ENCODE measurements around the gene EXOC3L4. TPM values are rescaled to one million over a fixed set of nuclear protein-coding genes. Genes with fewer than 3 reads are reported as not detected.

The EXOC3L4 gene
- total RNA-seq, 4 donors from 2014 or later, result 0.63 to 2.1 (median 1.3) TPM

DNA sequence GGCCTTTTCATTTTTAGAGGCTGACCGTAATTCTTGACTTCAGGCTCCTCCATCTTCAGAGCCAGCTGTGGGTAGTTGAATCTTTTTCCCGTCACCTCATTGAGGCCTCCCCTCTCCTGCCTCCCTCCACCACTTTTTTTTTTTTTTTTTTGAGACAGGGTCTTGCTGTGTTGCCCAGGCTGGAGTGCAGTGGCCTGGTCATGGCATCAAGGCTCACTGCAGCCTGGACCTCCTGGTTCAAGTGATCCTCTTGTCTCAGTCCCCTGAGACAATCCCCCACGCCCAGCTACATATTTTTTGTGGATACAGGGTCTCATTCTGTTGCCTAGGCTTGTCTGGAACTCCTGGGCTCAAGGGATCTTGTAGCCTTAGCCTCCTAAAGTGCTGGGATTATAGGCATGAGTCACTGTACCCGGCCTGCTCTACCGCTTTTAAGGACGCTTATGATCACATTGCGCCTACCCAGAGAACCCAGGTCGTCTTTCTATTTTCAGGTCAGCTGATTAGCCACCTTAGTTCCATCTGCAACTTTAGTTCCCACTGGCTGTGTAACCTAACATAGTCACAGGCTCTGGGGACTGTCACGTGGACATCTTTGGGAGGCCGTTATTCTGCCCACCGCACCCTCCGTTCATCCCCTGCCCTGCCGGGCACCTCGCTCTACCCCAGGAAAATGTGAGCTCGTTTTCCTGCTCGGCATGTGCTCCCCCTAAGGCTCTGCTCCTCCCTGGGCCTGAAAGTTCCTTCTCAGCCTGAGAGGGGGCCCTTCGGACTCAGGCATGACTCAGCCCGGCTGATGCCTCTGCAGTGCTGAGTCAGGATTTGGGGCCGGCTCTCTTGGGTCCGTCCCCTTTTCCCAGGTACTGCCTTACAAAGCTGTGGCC, 42.1 kb downstream of the EXOC3L4 start:
- H3K4me1 ChIP-seq, result peaks cover 0 to 15% (median 4%) of the 10 kb centered on the region in 4 donors
- H3K27ac ChIP-seq, result peak overlapping the region in 1 of 4 donors; percentile 18
- no peak overlapping the region for H3K4me3 ChIP-seq
- no peak for DNase-seq (ENCODE audit: low spot score in 2 of 2)
- 68 to 82% methylated on average over 20 of the region's 20 CpGs for WGBS, 2 donors
- peaks cover 0 to 27% of the 10 kb centered on the region in 2 donors for H3K27me3 ChIP-seq
- H3K9me3 ChIP-seq, result no peaks in the 10 kb centered on the region
- H3K36me3 ChIP-seq, result peaks cover 0 to 46% (median 0%) of the 10 kb centered on the region in 3 donors
- TF ChIP-seq EP300 (IDR thresholded peaks at IDR 0.05) (no peak), POLR2A (IDR thresholded peaks at IDR 0.05) (no peak)
- TF ChIP-seq, protein P1, sequence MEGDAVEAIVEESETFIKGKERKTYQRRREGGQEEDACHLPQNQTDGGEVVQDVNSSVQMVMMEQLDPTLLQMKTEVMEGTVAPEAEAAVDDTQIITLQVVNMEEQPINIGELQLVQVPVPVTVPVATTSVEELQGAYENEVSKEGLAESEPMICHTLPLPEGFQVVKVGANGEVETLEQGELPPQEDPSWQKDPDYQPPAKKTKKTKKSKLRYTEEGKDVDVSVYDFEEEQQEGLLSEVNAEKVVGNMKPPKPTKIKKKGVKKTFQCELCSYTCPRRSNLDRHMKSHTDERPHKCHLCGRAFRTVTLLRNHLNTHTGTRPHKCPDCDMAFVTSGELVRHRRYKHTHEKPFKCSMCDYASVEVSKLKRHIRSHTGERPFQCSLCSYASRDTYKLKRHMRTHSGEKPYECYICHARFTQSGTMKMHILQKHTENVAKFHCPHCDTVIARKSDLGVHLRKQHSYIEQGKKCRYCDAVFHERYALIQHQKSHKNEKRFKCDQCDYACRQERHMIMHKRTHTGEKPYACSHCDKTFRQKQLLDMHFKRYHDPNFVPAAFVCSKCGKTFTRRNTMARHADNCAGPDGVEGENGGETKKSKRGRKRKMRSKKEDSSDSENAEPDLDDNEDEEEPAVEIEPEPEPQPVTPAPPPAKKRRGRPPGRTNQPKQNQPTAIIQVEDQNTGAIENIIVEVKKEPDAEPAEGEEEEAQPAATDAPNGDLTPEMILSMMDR (IDR thresholded peaks at IDR 0.05), result no peak

DNA sequence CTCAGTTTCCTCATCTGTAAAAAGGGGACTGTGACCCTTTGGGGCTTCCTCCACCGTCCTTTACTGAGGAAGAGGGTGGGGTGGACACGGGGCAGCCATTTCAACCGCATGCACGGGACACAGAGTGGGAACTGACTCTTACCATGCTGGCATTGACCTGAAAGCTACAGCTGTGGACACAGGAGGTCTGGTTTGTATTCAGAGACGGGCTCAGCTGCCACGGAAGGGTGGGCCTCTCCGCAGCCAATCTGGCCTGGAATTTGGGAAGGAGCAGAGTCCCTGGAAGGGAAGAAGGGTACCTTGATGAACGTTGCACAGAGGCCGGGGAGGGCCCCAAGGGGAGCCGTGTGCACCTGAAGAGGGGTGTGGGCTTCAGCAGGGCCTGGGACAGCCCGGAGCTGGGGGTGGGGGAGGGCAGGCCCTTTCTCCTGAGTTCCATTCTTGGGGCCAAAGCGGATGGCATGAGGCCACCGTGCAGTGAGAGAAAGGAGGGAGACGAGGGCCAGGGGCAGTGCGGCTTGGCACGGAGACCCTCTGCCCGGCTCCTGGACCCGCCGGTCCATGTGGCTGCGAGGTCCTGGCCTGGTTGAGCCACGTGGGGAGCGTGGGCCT, 43.3 kb downstream of the EXOC3L4 start:
- Histone ChIP-seq H3K4me3 (no peak overlapping the region), H3K36me3 (peaks cover 0 to 34% (median 0%) of the 10 kb centered on the region in 3 donors), H3K27me3 (peaks cover 0 to 38% of the 10 kb centered on the region in 2 donors), H3K27ac (peak overlapping the region in 1 of 4 donors; percentile 31), H3K4me1 (peaks cover 0 to 15% (median 4%) of the 10 kb centered on the region in 4 donors), H3K9me3 (no peaks in the 10 kb centered on the region)
- TF ChIP-seq, protein P1 (IDR thresholded peaks at IDR 0.05), result no peak
- TF ChIP-seq POLR2A (IDR thresholded peaks at IDR 0.05) (no peak), EP300 (IDR thresholded peaks at IDR 0.05) (no peak)
- DNase-seq (ENCODE audit: low spot score in 2 of 2), result no peak
- 69 to 78% methylated on average over 21 to 22 of the region's 22 CpGs for WGBS, 2 donors

DNA sequence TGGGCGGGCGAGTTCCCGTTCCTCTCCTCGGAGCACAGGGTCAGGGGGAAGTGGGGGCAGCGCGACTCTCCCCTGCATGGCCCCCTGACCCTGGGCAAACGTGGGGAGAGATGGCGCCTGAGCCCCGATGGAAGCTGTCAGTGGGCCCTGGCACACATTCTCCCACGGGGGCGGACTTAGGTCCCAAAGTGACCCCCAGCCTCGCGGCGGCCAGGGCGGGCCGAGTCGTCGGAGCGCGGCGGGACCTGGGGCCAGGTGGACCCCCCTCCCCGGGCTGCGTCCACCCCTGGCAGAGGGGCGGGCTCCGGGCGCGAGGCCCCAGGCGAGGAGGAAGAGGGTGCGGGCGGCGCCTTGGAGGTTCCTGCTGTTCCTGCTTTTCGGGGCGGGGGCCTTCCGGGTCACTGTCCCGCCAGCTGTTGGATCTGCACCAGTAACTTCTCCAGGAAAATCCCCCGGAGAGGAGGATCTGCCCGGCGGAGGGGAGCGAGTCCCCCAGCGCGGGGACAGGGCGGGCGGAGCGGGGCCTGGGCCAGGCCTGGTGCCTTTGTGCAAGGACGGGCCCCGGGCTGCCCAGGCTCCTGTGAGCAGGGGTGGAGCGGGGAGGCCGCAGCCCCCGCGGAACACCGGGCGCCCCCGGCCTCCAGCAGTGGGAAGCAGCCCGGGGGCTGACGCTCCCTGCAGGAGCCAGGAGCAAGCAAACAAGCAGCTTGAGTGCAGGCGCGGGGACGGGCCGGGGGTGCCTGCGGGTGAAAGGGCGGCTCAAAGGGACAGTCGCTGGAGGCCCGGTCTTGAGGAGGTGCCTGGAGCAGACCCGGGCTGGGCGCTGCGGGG, 44.0 kb downstream of the EXOC3L4 start:
- WGBS, 2 donors, result 33 to 41% methylated on average over 38 to 60 of the region's 66 CpGs
- no peak for DNase-seq (ENCODE audit: low spot score in 2 of 2)
- Histone ChIP-seq H3K27me3 (peaks cover 0 to 46% of the 10 kb centered on the region in 2 donors), H3K4me3 (peak overlapping the region in 3 of 4 donors; percentile 11 to 33 (median 23)), H3K4me1 (peaks cover 0 to 15% (median 4%) of the 10 kb centered on the region in 4 donors), H3K27ac (peak overlapping the region in 1 of 4 donors; percentile 31), H3K36me3 (peaks cover 0 to 27% (median 0%) of the 10 kb centered on the region in 3 donors), H3K9me3 (no peaks in the 10 kb centered on the region)
- TF ChIP-seq, protein P1 (IDR thresholded peaks at IDR 0.05), result no peak
- no peak for TF ChIP-seq POLR2A (IDR thresholded peaks at IDR 0.05)
- no peak for TF ChIP-seq EP300 (IDR thresholded peaks at IDR 0.05)

DNA sequence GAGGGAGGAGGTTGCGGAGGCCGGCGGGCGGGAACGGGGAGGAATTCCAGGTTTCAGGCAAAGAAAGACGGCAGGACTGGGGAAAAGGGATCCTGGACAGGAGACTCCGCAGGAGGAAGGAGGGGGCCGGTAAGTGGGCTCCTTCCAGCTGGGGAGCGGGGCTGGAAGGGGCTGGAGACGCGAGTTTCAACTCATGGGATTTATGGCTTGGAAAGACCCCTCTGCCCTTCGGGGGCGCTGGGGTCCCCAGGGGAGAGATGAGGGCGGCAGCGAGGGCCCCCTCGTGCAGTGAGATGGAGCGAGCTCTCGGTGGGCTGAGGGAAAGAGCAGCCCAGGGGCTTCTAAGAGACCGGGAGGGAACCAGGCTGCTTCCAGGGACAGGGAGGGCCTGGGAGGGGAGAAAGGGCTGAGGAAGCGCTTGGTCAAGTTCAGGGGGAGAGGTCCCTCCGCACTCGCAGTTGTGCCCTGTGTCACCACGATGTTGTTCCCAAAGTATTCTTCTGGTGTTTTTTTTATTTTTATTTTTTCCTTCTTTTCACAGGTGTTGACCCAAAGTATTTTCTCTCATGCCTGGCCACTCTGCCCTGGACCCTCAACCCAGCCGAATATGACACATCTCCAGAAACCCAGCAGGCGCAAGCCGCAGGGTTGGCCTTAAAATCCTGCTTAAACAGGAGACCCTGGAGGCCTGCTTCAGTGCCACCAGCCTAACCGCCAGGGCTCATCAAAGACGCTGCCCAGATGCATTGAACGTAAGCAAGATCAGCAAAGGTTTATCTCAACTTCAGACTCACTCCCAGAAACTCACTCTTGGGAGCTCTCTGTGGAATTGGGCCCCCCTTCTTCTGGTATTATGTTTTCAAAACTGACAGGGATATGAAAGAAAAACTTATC, 44.9 kb downstream of the EXOC3L4 start:
- DNase-seq (ENCODE audit: low spot score in 2 of 2), result no peak
- H3K4me1 ChIP-seq, result peaks cover 0 to 15% (median 4%) of the 10 kb centered on the region in 4 donors
- H3K27me3 ChIP-seq, result peaks cover 0 to 54% of the 10 kb centered on the region in 2 donors
- H3K27ac ChIP-seq, result peak overlapping the region in 1 of 4 donors; percentile 31
- H3K9me3 ChIP-seq, result no peaks in the 10 kb centered on the region
- no peak for TF ChIP-seq EP300 (IDR thresholded peaks at IDR 0.05)
- TF ChIP-seq, protein P1 (IDR thresholded peaks at IDR 0.05), result no peak
- TF ChIP-seq POLR2A (IDR thresholded peaks at IDR 0.05), result no peak
- H3K36me3 ChIP-seq, result peaks cover 0 to 19% (median 0%) of the 10 kb centered on the region in 3 donors
- H3K4me3 ChIP-seq, result peak overlapping the region in 3 of 4 donors; percentile 11 to 33 (median 23)
- WGBS, 2 donors, result 42 to 54% methylated on average over 29 of the region's 29 CpGs
